Measurements from ENCODE around the gene CCDC88A.

DNA sequence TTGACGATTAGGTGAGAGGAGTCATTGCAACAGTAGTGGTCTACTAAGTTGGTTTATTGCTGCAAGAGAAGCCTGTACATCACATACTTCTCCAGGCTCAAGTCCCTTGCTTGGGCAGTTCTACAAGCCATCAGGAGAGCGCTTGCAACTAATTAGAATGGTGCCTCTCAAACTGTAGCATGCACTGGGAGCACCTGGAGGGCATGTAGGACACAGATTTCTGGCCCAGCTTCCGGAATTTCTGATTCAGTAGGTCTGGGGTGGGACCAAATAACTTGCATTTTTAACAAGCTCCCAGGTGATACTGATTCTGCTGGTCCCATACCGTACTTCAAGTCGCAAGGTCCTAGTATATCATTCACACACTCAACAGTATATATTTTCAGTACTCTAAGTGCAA lies 34.5 kb upstream of the CCDC88A start:
- TF ChIP-seq, protein P1, sequence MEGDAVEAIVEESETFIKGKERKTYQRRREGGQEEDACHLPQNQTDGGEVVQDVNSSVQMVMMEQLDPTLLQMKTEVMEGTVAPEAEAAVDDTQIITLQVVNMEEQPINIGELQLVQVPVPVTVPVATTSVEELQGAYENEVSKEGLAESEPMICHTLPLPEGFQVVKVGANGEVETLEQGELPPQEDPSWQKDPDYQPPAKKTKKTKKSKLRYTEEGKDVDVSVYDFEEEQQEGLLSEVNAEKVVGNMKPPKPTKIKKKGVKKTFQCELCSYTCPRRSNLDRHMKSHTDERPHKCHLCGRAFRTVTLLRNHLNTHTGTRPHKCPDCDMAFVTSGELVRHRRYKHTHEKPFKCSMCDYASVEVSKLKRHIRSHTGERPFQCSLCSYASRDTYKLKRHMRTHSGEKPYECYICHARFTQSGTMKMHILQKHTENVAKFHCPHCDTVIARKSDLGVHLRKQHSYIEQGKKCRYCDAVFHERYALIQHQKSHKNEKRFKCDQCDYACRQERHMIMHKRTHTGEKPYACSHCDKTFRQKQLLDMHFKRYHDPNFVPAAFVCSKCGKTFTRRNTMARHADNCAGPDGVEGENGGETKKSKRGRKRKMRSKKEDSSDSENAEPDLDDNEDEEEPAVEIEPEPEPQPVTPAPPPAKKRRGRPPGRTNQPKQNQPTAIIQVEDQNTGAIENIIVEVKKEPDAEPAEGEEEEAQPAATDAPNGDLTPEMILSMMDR (conservative IDR thresholded peaks at IDR 0.05) = no peak
- no peak for TF ChIP-seq ZFX (IDR thresholded peaks at IDR 0.05)
